Cardiac muscle cell (in vitro differentiated cells and primary cell): ENCODE results near the gene SNX30. TPM values are rescaled to one million over a fixed set of nuclear protein-coding genes. Genes with fewer than 3 reads are reported as not detected.
"Not testable (repeated sequence)": the region's sequence is repeated elsewhere in the genome, so short reads cannot be mapped to it uniquely, and the experiment has no call there.

Experiments used
- DNase-seq, 2 donors: peaks; one replicate each; pipeline versions ENCODE4 v3.0.0 to v3.0.0-alpha.2; 2010 to 2017; ENCODE audit warnings: low read depth in 1 of 2, low spot score in 1 of 2
- H3K27ac ChIP-seq: fragments of 200-600 bp; sonication (generic); 2 replicates; pipeline ENCODE4 v1.5.1; 2016
- H3K27me3 ChIP-seq: fragments of 200-600 bp; sonication (generic); 2 replicates; pipeline ENCODE4 v1.6.0; 2016; ENCODE audit warnings: control low read depth
- H3K36me3 ChIP-seq: fragments of 200-600 bp; sonication (generic); 2 replicates; pipeline ENCODE4 v1.5.1; 2016; ENCODE audit warnings: control low read depth
- H3K4me1 ChIP-seq: fragments of 200-600 bp; sonication (generic); 2 replicates; pipeline ENCODE4 v1.8.1; 2017; ENCODE audit warnings: low read depth, mild to moderate bottlenecking, mixed run types
- H3K4me3 ChIP-seq: fragments of 200-600 bp; sonication (generic); 2 replicates; pipeline ENCODE4 v1.5.1; 2016; ENCODE audit warnings: mild to moderate bottlenecking
- H3K9me3 ChIP-seq: fragments of 200-600 bp; sonication (generic); 2 replicates; pipeline ENCODE4 v1.5.1; 2017; ENCODE audit warnings: low read depth, mild to moderate bottlenecking, control low read depth
- polyA plus RNA-seq: library from polyadenylated mRNA; unstranded; fragments of >200 nt; fragmentation: Nextera tagmentation; extraction: Ambion mirVana; gene quantifications from 2 replicates; pipeline ENCODE4 v1.2.1, GENCODE V29; 2016
- total RNA-seq: library from RNA; depleted of rRNA; stranded (reverse); fragments of >200 nt; gene quantifications from 2 replicates; pipeline ENCODE4 v1.2.3, GENCODE V29; 2016
- TF ChIP-seq, protein P1 (sequence below): IDR thresholded peaks from 2 replicates; pipeline ENCODE4 v1.5.1; 2012; ENCODE audit warnings: low read depth, mild to moderate bottlenecking, low read length

SNX30 gene
- total and polyA plus RNA-seq, 2 experiments from 2014 or later, result 3.4 to 8.3 TPM

DNA sequence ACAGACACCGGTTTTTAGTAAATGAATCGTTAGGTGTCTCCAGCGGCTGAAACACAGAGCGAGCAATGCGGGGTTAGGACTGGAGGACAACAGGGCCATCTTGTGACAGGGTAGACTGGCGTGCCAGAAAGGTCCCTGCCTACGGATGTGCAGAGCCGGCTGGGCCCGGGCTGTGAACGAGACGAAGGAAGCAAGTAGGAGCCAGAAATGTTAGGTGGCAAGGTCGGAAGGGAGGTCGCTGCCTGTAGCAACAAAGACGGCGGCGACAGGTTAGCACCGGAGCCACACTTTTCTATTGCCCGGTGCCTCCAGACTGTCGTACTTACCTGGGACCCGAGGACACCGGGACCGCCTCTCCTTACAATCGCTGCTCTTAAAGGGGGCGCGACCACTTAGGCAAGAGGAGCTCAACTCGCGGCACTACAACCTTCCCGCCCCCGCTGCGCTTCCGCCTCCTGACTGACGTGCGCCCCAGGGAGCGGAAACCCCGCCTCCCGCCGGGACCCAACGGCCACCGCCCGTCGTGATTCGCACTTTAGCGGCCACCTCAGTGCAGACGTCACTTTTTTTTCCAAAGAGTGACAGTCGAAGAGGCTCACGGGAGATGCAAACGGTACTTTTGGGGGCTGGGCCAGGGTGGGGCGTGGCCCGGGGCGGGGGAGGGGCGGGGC lies 32.8 kb upstream of the SNX30 start, which contains the start of gene INIP:
Gene INIP, minus strand, starts transcription at position 457 of the 671 bp plus-strand sequence. CDS start 1,632 bp downstream, outside the sequence.
- H3K36me3 ChIP-seq, result no peaks in the 10 kb centered on the region
- H3K4me1 ChIP-seq, result peaks cover 5% of the 10 kb centered on the region
- TF ChIP-seq, protein P1, sequence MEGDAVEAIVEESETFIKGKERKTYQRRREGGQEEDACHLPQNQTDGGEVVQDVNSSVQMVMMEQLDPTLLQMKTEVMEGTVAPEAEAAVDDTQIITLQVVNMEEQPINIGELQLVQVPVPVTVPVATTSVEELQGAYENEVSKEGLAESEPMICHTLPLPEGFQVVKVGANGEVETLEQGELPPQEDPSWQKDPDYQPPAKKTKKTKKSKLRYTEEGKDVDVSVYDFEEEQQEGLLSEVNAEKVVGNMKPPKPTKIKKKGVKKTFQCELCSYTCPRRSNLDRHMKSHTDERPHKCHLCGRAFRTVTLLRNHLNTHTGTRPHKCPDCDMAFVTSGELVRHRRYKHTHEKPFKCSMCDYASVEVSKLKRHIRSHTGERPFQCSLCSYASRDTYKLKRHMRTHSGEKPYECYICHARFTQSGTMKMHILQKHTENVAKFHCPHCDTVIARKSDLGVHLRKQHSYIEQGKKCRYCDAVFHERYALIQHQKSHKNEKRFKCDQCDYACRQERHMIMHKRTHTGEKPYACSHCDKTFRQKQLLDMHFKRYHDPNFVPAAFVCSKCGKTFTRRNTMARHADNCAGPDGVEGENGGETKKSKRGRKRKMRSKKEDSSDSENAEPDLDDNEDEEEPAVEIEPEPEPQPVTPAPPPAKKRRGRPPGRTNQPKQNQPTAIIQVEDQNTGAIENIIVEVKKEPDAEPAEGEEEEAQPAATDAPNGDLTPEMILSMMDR, result no peak

GRCh38 chr9:112719241-112719691 lies 31.3 kb upstream of the SNX30 start:
- DNase-seq, result peak in 1 of 2 donors; percentile 29
- Histone ChIP-seq H3K27ac (no peak overlapping the region), H3K27me3 (no peaks in the 10 kb centered on the region), H3K36me3 (no peaks in the 10 kb centered on the region), H3K9me3 (no peaks in the 10 kb centered on the region), H3K4me3 (no peak overlapping the region), H3K4me1 (peaks cover 5% of the 10 kb centered on the region)
- TF ChIP-seq, protein P1, result no peak

More for the DNA sequence above, 32.8 kb upstream of the SNX30 start, which contains the start of gene INIP:
- H3K27me3 ChIP-seq, result no peaks in the 10 kb centered on the region
- no peaks in the 10 kb centered on the region for H3K9me3 ChIP-seq
- peak; percentile 98 for DNase-seq
- peak within 1 kb of the TSS; percentile 73 for H3K4me3 ChIP-seq
- H3K27ac ChIP-seq, result peak within 1 kb of the TSS; percentile 88

DNA sequence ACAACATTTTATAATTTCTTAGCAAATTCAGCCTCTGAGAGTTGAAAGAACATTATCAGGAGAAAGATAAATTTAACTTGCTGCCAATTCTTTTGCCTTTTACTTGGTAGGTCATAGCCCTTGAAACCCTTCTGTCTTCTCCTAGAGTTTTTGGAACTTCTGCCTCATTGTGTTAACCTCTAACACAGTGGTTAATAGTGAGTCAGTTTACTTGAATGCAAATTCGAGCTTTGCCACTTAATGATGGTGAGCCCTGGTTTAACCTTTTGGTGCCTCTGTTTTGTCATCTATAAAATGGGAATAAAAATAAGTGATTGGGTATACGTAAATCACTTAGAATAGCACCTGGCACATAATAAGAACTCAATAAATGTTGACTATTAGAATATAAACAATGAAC lies 30.9 kb upstream of the SNX30 start:
- no peak overlapping the region for H3K4me3 ChIP-seq
- TF ChIP-seq, protein P1, result no peak
- peaks cover 5% of the 10 kb centered on the region for H3K4me1 ChIP-seq
- no peaks in the 10 kb centered on the region for H3K27me3 ChIP-seq
- H3K36me3 ChIP-seq, result no peaks in the 10 kb centered on the region
- no peaks in the 10 kb centered on the region for H3K9me3 ChIP-seq
- no peak for DNase-seq
- H3K27ac ChIP-seq, result no peak overlapping the region

GRCh38 chr9:112720113-112720780 lies 30.3 kb upstream of the SNX30 start:
- peaks cover 5% of the 10 kb centered on the region for H3K4me1 ChIP-seq
- no peaks in the 10 kb centered on the region for H3K27me3 ChIP-seq
- H3K4me3 ChIP-seq, result no peak overlapping the region
- H3K9me3 ChIP-seq, result no peaks in the 10 kb centered on the region
- no peaks in the 10 kb centered on the region for H3K36me3 ChIP-seq
- no peak for DNase-seq
- TF ChIP-seq, protein P1, result no peak
- H3K27ac ChIP-seq, result no peak overlapping the region

DNA sequence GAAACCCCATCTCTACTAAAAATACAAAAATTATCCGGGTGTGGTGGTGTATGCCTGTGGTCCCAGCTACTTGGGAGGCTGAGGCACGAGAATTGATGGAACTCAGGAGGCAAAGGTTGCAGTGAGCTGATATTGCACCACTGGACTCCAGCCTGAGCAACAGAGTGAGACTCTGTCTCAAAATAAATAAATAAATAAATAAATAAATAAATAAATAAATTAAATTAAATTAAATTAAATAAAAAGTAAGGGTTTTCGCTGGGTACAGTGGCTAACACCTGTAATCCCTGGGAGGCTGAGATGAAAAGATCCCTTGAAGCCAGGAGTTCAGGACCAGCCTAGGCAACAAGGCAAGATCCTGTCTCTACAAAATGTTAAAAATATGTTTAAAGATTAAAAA lies 27.8 kb upstream of the SNX30 start:
- H3K9me3 ChIP-seq, H3K4me1 ChIP-seq, H3K27ac ChIP-seq, H3K36me3 ChIP-seq, H3K27me3 ChIP-seq, DNase-seq, H3K4me3 ChIP-seq: not testable (repeated sequence)

DNA sequence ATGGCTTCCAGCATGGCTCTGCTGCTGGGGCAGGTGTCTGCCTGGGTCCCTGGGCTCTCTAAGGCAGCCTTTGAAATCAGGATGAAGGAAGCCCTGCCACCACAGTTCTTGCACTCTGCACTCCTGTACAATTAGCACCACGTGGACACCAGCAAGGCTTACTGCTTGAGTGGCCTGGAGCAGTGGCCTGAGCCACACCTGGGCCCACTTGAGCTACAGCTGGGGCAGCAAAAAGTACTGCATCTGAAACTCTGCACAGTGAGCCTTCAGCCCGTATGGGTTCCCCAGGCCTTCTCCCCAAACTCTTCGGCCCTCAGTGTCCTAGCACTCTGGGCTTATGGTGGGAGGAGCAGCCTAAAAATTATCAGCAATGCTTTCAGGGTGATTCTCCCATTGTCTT lies 24.6 kb upstream of the SNX30 start:
- H3K4me3 ChIP-seq, result no peak overlapping the region
- H3K4me1 ChIP-seq, result no peaks in the 10 kb centered on the region
- H3K27me3 ChIP-seq, result no peaks in the 10 kb centered on the region
- no peaks in the 10 kb centered on the region for H3K9me3 ChIP-seq
- no peak overlapping the region for H3K27ac ChIP-seq
- H3K36me3 ChIP-seq, result no peaks in the 10 kb centered on the region
- TF ChIP-seq, protein P1, result no peak
- no peak for DNase-seq
